Left lung (tissue), 10 donors: ENCODE data around the gene QPCT. TPM values are rescaled to one million over a fixed set of nuclear protein-coding genes. Genes with fewer than 3 reads are reported as not detected.

Experiments
- ATAC-seq: fragments of 200-7000 bp; cut with Tn5 transposase; one replicate; pipeline ENCODE4 v1.9.1; 2020; ENCODE audit warnings: moderate library complexity
- DNase-seq, 4 donors: peaks; one replicate each; pipeline ENCODE4 v3.0.0-alpha.2; 2013 to 2020
- H3K27ac ChIP-seq, 2 donors: fragments of 200-600 bp; sonication (generic) in 1 of 2; one replicate each; pipeline versions ENCODE4 v1.5.0 to v1.8.0; 2020 to 2021
- H3K27me3 ChIP-seq, 2 donors: fragments of 200-600 bp; sonication (generic) in 1 of 2; one replicate each; pipeline versions ENCODE4 v1.5.0 to v1.8.0; 2020 to 2021
- H3K36me3 ChIP-seq, 2 donors: fragments of 200-600 bp; sonication (generic) in 1 of 2; one replicate each; pipeline versions ENCODE4 v1.5.0 to v1.8.0; 2020 to 2021
- H3K4me1 ChIP-seq, 2 donors: fragments of 200-600 bp; one replicate each; pipeline ENCODE4 v1.8.0; 2021
- H3K4me3 ChIP-seq, 2 donors: fragments of 200-600 bp; sonication (generic) in 1 of 2; one replicate each; pipeline versions ENCODE4 v1.5.0 to v1.8.0; 2020 to 2021; ENCODE audit warnings: mild to moderate bottlenecking in 1 of 2
- H3K9me3 ChIP-seq, 2 donors: fragments of 200-600 bp; sonication (generic) in 1 of 2; one replicate each; pipeline versions ENCODE4 v1.5.0 to v1.8.0; 2020 to 2021
- intact Hi-C, 2 donors: fragments of 100-400 bp; cut with DNase I; formaldehyde crosslinking; loops; one replicate each; pipeline versions ENCODE4 v1.11.2 to v1.14.2; 2022
- polyA plus RNA-seq, 6 donors: library from polyadenylated mRNA; unstranded; fragments of 120-200 nt; gene quantifications; one replicate each; pipeline ENCODE4 v1.2.1, GENCODE V29; 2013; ENCODE audit not compliant: insufficient read length in 6 of 6
- total RNA-seq, 2 donors: library from RNA; stranded (reverse); fragmentation: NEBNext Ultra II Directional; extraction: Animal tissue kit (Norgen Biotek cat#: 25700); gene quantifications; one replicate each; pipeline ENCODE4 v1.2.1, GENCODE V29; 2021
- TF ChIP-seq, protein P1 (sequence below), 2 donors: fragments of 200-600 bp; sonication (generic) in 1 of 2; IDR thresholded peaks; one replicate each; pipeline versions ENCODE4 v1.5.0 to v1.8.0; 2021; ENCODE audit warnings: antibody characterized with exemption in 2 of 2
- donor health status: DM: no; HTN: yes; CAD: no.
- donor health status: DM: no; HTN: no; CAD: no.

QPCT gene
- total and polyA plus RNA-seq, 8 donors, result 4.1 to 20.8 (median 10.8) TPM

DNA sequence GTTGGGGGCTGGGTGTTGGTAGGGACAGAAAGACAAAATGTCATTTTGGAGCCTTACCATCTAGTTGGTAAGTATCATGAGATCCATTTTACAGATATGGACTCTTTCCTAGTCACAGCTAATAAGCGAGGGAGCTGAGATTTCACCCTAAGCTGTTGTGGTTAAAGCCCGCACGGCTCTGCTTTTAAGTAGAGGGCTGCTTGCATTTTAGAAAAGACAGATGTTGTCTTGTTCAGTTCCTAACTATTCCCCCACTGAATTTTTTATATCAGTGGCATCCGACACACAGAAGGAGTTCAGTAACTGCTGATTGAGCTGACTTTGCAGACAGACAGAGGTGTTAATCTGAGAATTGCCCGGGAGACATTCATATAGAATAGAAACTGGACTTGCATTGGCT lies 3.7 kb downstream of the QPCT start:
- Histone ChIP-seq H3K4me1 (peaks cover 11 to 45% of the 10 kb centered on the region in 2 donors), H3K4me3 (no peak overlapping the region), H3K27me3 (no peaks in the 10 kb centered on the region), H3K36me3 (no peaks in the 10 kb centered on the region), H3K9me3 (no peaks in the 10 kb centered on the region), H3K27ac (no peak overlapping the region)
- intact Hi-C loops, result no loop called here
- TF ChIP-seq, protein P1, sequence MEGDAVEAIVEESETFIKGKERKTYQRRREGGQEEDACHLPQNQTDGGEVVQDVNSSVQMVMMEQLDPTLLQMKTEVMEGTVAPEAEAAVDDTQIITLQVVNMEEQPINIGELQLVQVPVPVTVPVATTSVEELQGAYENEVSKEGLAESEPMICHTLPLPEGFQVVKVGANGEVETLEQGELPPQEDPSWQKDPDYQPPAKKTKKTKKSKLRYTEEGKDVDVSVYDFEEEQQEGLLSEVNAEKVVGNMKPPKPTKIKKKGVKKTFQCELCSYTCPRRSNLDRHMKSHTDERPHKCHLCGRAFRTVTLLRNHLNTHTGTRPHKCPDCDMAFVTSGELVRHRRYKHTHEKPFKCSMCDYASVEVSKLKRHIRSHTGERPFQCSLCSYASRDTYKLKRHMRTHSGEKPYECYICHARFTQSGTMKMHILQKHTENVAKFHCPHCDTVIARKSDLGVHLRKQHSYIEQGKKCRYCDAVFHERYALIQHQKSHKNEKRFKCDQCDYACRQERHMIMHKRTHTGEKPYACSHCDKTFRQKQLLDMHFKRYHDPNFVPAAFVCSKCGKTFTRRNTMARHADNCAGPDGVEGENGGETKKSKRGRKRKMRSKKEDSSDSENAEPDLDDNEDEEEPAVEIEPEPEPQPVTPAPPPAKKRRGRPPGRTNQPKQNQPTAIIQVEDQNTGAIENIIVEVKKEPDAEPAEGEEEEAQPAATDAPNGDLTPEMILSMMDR (IDR thresholded peaks at IDR 0.05), result no peak
- ATAC-seq (no peak), DNase-seq (no peak)

DNA sequence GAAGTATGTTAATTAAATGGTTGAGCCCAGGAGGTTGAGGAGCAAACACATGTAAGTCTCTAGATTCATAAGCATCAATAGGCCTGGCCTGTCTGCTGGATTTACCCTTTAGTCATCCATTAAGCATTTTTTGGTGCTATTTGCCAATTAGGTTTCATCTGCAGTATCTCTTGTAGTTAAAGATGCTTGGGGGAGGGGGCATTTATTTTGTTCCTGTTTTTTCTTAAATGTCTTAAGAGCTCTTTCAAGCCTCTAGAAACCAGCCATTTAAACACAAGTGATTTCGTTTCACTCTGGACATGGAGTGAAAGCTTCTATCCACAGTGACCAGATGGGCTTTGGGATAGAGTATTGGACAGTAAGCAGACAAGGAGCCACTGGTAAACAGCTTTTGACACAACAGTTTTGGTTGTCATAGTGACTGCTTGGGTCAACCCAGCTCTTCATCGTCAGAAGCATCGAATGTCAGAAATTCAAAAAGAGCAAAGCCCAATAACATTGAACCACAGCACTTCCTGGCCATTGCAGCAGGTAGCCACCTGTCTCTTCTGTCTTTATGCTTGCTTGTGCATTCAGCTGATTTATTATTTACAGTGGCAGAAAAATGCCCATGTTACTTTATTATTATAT lies 4.9 kb downstream of the QPCT start:
- TF ChIP-seq, protein P1 (IDR thresholded peaks at IDR 0.05), result no peak
- Histone ChIP-seq H3K9me3 (no peaks in the 10 kb centered on the region), H3K27ac (no peak overlapping the region), H3K27me3 (no peaks in the 10 kb centered on the region), H3K36me3 (no peaks in the 10 kb centered on the region), H3K4me3 (no peak overlapping the region), H3K4me1 (peaks cover 8 to 33% of the 10 kb centered on the region in 2 donors)
- intact Hi-C loops, result no loop called here
- ATAC-seq (no peak), DNase-seq (no peak)

DNA sequence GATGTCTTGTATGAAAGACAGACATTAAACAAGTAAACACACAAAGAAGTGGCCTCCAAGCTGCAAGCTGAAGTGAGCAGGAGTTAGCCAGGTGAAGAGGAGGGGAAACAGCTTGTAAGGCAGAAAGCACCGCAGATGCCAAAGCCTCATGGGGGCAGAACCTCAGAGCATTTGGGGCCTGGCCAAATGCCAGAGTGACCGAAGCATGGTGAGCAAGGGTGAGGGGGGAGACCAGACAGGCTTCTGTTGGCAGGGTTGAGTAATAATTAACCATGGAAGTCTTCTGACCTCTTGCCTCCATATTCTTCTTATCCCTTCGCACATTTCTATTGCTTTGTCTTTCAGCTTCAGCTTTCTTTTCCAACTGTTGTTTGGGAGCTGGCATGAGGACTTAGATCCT lies 5.6 kb downstream of the QPCT start:
- DNase-seq (peak in 1 of 4 donors; percentile 13), ATAC-seq (no peak)
- H3K4me1 ChIP-seq, result peaks cover 4 to 29% of the 10 kb centered on the region in 2 donors
- no peaks in the 10 kb centered on the region for H3K27me3 ChIP-seq
- TF ChIP-seq, protein P1 (IDR thresholded peaks at IDR 0.05), result no peak
- no peak overlapping the region for H3K27ac ChIP-seq
- no peak overlapping the region for H3K4me3 ChIP-seq
- intact Hi-C loops, result no loop called here
- H3K9me3 ChIP-seq, result no peaks in the 10 kb centered on the region
- H3K36me3 ChIP-seq, result no peaks in the 10 kb centered on the region

DNA sequence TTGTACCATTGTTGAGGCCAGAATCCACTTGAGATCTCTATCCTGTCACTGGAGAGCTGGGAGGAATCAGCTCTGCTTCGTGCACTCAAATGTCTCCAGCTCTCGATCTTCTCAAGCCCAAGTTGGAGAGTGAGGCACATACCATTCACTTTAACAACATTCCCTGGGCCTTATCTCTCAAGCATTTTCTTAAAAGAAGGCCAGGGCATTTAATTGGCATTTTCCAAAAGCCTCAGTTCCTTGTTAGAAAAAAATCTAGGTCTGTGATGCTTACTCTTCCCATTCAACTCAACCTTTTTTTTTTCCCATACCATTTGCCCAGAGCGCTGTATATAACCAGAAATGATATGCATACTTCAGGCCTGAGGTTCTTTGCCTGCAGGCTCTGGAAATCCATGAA lies 10.1 kb downstream of the QPCT start:
- Histone ChIP-seq H3K36me3 (no peaks in the 10 kb centered on the region), H3K27ac (no peak overlapping the region), H3K9me3 (no peaks in the 10 kb centered on the region), H3K4me1 (peaks cover 0 to 4% of the 10 kb centered on the region in 2 donors), H3K4me3 (no peak overlapping the region), H3K27me3 (no peaks in the 10 kb centered on the region)
- intact Hi-C loops, result no loop called here
- TF ChIP-seq, protein P1 (IDR thresholded peaks at IDR 0.05), result no peak
- no peak for ATAC-seq
- DNase-seq, result no peak

DNA sequence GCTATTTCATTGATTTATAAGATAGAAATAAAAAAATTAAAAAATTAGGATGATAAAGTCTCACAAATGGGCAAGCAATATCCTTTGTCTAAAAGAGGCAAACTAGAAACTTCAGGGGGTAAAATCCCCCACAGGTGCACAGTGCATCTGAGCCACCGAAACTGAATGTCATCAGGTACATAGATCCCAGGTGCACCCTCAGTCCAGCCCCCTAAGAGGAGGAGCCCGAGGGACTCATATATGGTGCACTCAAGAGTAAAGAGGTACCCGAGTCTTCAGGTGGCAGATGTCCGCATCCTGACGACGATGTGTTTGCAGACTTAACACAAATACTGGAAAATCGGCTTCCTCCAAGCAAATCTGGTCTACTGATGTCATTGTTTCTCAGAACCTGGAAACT lies 11.3 kb downstream of the QPCT start:
- Histone ChIP-seq H3K27ac (no peak overlapping the region), H3K4me3 (no peak overlapping the region), H3K4me1 (no peaks in the 10 kb centered on the region), H3K36me3 (no peaks in the 10 kb centered on the region), H3K9me3 (no peaks in the 10 kb centered on the region), H3K27me3 (no peaks in the 10 kb centered on the region)
- TF ChIP-seq, protein P1 (IDR thresholded peaks at IDR 0.05), result no peak
- DNase-seq (no peak), ATAC-seq (no peak)
- intact Hi-C loops, result no loop called here
